NCI-H226 (cell line): ENCODE measurements around the gene OR51E1.

Experiments used
- DNase-seq: peaks from one replicate; pipeline ENCODE4 v3.0.0-alpha.2; 2015

Gene OR51E1

GRCh38 chr11:4654635-4655369 is 11.0 kb downstream of the OR51E1 start:
- DNase-seq: no peak

GRCh38 chr11:4658629-4659445 is 15.1 kb downstream of the OR51E1 start:
- DNase-seq: no peak

- no peak for DNase-seq
These were observed 19.1 kb downstream of the OR51E1 start for GRCh38 chr11:4662876-4663275.

- DNase-seq: no peak
These were observed 20.4 kb downstream of the OR51E1 start for GRCh38 chr11:4664183-4664582.

- no peak for DNase-seq
These were observed 21.0 kb downstream of the OR51E1 start for GRCh38 chr11:4664786-4665185.

- no peak for DNase-seq
These were observed 21.6 kb downstream of the OR51E1 start for GRCh38 chr11:4665424-4665823.

GRCh38 chr11:4671741-4672140 is 28.0 kb downstream of the OR51E1 start:
- DNase-seq: no peak

- DNase-seq: peak; percentile 34
These were observed 28.7 kb downstream of the OR51E1 start for GRCh38 chr11:4672470-4672869.

- no peak for DNase-seq
These were observed 30.0 kb downstream of the OR51E1 start for GRCh38 chr11:4673781-4674180.

- DNase-seq: no peak
These were observed 34.2 kb downstream of the OR51E1 start for GRCh38 chr11:4677948-4678347.

- DNase-seq: no peak
These were observed 36.6 kb downstream of the OR51E1 start for GRCh38 chr11:4680341-4680740.

GRCh38 chr11:4682623-4683419 is 39.0 kb downstream of the OR51E1 start:
- no peak for DNase-seq

- no peak for DNase-seq
These were observed 41.0 kb downstream of the OR51E1 start for GRCh38 chr11:4684631-4685285.

GRCh38 chr11:4695442-4695841 is 51.7 kb downstream of the OR51E1 start:
- no peak for DNase-seq

- no peak for DNase-seq
These were observed 53.8 kb downstream of the OR51E1 start, which contains the start of gene OR51E2 for GRCh38 chr11:4697585-4697984. Gene OR51E2 (minus strand): TSS chr11:4697853. CDS start chr11:4682711, 15,142 bp downstream.

GRCh38 chr11:4699697-4700435 is 56.1 kb downstream of the OR51E1 start:
- no peak for DNase-seq

- no peak for DNase-seq
These were observed 56.6 kb downstream of the OR51E1 start for GRCh38 chr11:4700436-4700820.

GRCh38 chr11:4704054-4704789 is 60.4 kb downstream of the OR51E1 start, which contains the start of gene MMP26:
Gene MMP26 (plus strand): TSS chr11:4704784.
- DNase-seq: no peak

GRCh38 chr11:4704790-4705334 is 61.1 kb downstream of the OR51E1 start:
- no peak for DNase-seq
